HEK293 (cell line): Measurements from ENCODE around the gene ALPK3.

Experiments
- CTCF ChIA-PET: fragments of 350-600 bp; formaldehyde crosslinking; extraction: SDS; loops from one replicate; lab custom pipeline; 2021; ENCODE audit warnings: antibody characterized with exemption; lab: Yijun Ruan, JAX
- POLR2A ChIA-PET: fragments of 300-600 bp; formaldehyde crosslinking; extraction: SDS; loops from one replicate; lab custom pipeline; 2020; ENCODE audit warnings: antibody characterized with exemption, inconsistent platforms; lab: Yijun Ruan, JAX
- H3K27ac ChIP-seq: fragments of 200-500 bp; sonication (Bioruptor generic); 2 replicates; pipeline ENCODE4 v1.5.1; 2014; ENCODE audit warnings: low read depth, low read length, control low read depth, inconsistent platforms; ENCODE audit errors: extremely low read depth
- H3K36me3 ChIP-seq, 2 experiments: fragments of 200-500 bp in 1 of 2; sonication (Bioruptor generic) in 1 of 2; 1 replicate in 1 of 2; 2 replicates in 1 of 2; pipeline ENCODE4 v1.5.1; 2014 to 2017; ENCODE audit warnings: inconsistent platforms in 2 of 2, low read length in 2 of 2; ENCODE audit not compliant: control insufficient read depth in 2 of 2, insufficient read depth in 1 of 2
- H3K4me1 ChIP-seq: fragments of 200-500 bp; sonication (Bioruptor generic); 2 replicates; pipeline ENCODE4 v1.5.1; 2014; ENCODE audit warnings: mild to moderate bottlenecking, low read length, inconsistent platforms; ENCODE audit not compliant: control insufficient read depth, insufficient read depth
- H3K4me3 ChIP-seq: 2 replicates; pipeline ENCODE4 v1.5.1; 2011; ENCODE audit warnings: low read depth, mild to moderate bottlenecking, control low read depth, low read length, moderate library complexity
- H3K9me3 ChIP-seq: fragments of 200-500 bp; sonication (Bioruptor generic); 2 replicates; pipeline ENCODE4 v1.5.1; 2014; ENCODE audit warnings: low read depth, low read length, inconsistent platforms; ENCODE audit not compliant: control insufficient read depth, insufficient read depth
- PRDM1 ChIP-seq: fragments of 450-650 bp; formaldehyde crosslinking; IDR thresholded peaks from 2 replicates; pipeline ENCODE4; 2016; ENCODE audit warnings: missing biosample characterization, missing genetic modification characterization
- ZFP41 ChIP-seq: fragments of 450-650 bp; formaldehyde crosslinking; IDR thresholded peaks from 2 replicates; pipeline ENCODE4 v1.5.1; 2016; ENCODE audit warnings: missing biosample characterization, missing genetic modification characterization, borderline replicate concordance
- ZNF362 ChIP-seq: fragments of 450-650 bp; formaldehyde crosslinking; IDR thresholded peaks from 2 replicates; pipeline ENCODE4 v1.5.1; 2016; ENCODE audit warnings: missing biosample characterization, missing genetic modification characterization
- ZNF37A ChIP-seq: fragments of 450-650 bp; IDR thresholded peaks from 2 replicates; pipeline ENCODE4 v1.5.1; 2018; ENCODE audit warnings: missing biosample characterization, missing genetic modification characterization
- ZNF529 ChIP-seq: fragments of 450-650 bp; formaldehyde crosslinking; IDR thresholded peaks from 2 replicates; pipeline ENCODE4 v1.5.1; 2017; ENCODE audit warnings: missing genetic modification characterization, missing biosample characterization; ENCODE audit not compliant: insufficient replicate concordance
- ZNF704 ChIP-seq: fragments of 450-650 bp; formaldehyde crosslinking; IDR thresholded peaks from 2 replicates; pipeline ENCODE4 v1.5.1; 2016; ENCODE audit warnings: missing biosample characterization, missing genetic modification characterization
- ZNF76 ChIP-seq: fragments of 450-650 bp; formaldehyde crosslinking; IDR thresholded peaks from 2 replicates; pipeline ENCODE4; 2016; ENCODE audit warnings: low read depth, missing biosample characterization, missing genetic modification characterization, borderline replicate concordance
- ZNF843 ChIP-seq: fragments of 450-650 bp; formaldehyde crosslinking; IDR thresholded peaks from 2 replicates; pipeline ENCODE4 v1.5.1; 2016; ENCODE audit warnings: missing biosample characterization, missing genetic modification characterization
- ZSCAN5A ChIP-seq: fragments of 450-650 bp; formaldehyde crosslinking; IDR thresholded peaks from 2 replicates; pipeline ENCODE4 v1.5.1; 2016; ENCODE audit warnings: missing biosample characterization, missing genetic modification characterization
- TF ChIP-seq, protein P1 (sequence below): fragments of 450-650 bp; formaldehyde crosslinking; IDR thresholded peaks from 2 replicates; pipeline ENCODE4 v1.5.1; 2017; ENCODE audit warnings: missing biosample characterization, missing genetic modification characterization

ALPK3 gene

GRCh38 chr15:84871428-84871985 is 54.4 kb downstream of the ALPK3 start (continued):
- TF ChIP-seq ZNF704 (tag by site-specific recombination) (no peak), ZNF362 (tag by site-specific recombination) (no peak), ZNF843 (no peak)
- TF ChIP-seq, protein P1, sequence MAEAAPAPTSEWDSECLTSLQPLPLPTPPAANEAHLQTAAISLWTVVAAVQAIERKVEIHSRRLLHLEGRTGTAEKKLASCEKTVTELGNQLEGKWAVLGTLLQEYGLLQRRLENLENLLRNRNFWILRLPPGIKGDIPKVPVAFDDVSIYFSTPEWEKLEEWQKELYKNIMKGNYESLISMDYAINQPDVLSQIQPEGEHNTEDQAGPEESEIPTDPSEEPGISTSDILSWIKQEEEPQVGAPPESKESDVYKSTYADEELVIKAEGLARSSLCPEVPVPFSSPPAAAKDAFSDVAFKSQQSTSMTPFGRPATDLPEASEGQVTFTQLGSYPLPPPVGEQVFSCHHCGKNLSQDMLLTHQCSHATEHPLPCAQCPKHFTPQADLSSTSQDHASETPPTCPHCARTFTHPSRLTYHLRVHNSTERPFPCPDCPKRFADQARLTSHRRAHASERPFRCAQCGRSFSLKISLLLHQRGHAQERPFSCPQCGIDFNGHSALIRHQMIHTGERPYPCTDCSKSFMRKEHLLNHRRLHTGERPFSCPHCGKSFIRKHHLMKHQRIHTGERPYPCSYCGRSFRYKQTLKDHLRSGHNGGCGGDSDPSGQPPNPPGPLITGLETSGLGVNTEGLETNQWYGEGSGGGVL (tag by site-specific recombination) = no peak

GRCh38 chr15:84872009-84872910 is 55.1 kb downstream of the ALPK3 start:
- Histone ChIP-seq H3K36me3 (no peaks in the 10 kb centered on the region), H3K9me3 (no peaks in the 10 kb centered on the region)
- TF ChIP-seq ZFP41 (tag by site-specific recombination) (no peak), ZNF76 (tag by site-specific recombination) (no peak), ZNF529 (no peak), ZSCAN5A (tag by site-specific recombination) (no peak)
- TF ChIP-seq, all 188 proteins: peak for 0
- no peaks in the 10 kb centered on the region for H3K4me1 ChIP-seq
- ChIA-PET POLR2A (no interaction called here), CTCF (interaction anchor here (0.7 to 1.6 kb wide), 4 partner anchors 11 to 217 kb away, joined by 3 to 5 read pairs (median 4); no protein-coding TSS in a partner anchor)
- H3K4me3 ChIP-seq = no peak overlapping the region
- no peak overlapping the region for H3K27ac ChIP-seq

DNA sequence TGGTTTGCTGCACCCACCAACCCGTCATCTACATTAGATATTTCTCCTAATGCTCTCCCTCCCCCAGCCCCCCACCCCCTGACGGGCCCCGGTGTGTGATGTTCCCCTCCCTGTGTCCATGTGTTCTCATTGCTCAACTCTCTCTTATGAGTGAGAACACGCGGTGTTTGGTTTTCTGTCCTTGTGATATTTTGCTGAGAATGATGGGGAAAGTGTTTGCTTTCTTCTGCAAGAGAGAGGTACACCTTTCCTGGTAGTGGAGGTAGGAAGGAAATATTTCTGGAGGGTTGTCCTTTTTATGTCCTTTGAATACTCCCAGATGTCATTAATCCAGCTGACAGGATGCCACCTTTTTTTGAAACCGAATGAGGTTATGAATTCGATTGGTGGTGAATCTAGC is 56.8 kb downstream of the ALPK3 start:
- TF ChIP-seq PRDM1 (tag by site-specific recombination) (peak; percentile 33; the same call in 1 of the 2 replicates), ZNF37A (tag by site-specific recombination) (no peak)
- CTCF ChIA-PET = interaction anchor here (0.7 to 1.2 kb wide), 5 partner anchors 29 to 305 kb away, joined by 3 to 4 read pairs (median 3); no protein-coding TSS in a partner anchor
- H3K36me3 ChIP-seq = no peaks in the 10 kb centered on the region
- no peak overlapping the region for H3K27ac ChIP-seq
- no peak overlapping the region for H3K4me3 ChIP-seq
- POLR2A ChIA-PET = no interaction called here
- H3K4me1 ChIP-seq = no peaks in the 10 kb centered on the region
- no peaks in the 10 kb centered on the region for H3K9me3 ChIP-seq
